DMS114 treated with DMSO at 0.1 percent for 48 hours (cell line): Measurements from ENCODE around the gene ARHGAP26.

ENCODE experiments used
- DNase-seq: peaks from one replicate; lab custom pipeline; 2025; ENCODE audit not compliant: unreplicated experiment; lab: John Stamatoyannopoulos, UW

The ARHGAP26 gene

DNA sequence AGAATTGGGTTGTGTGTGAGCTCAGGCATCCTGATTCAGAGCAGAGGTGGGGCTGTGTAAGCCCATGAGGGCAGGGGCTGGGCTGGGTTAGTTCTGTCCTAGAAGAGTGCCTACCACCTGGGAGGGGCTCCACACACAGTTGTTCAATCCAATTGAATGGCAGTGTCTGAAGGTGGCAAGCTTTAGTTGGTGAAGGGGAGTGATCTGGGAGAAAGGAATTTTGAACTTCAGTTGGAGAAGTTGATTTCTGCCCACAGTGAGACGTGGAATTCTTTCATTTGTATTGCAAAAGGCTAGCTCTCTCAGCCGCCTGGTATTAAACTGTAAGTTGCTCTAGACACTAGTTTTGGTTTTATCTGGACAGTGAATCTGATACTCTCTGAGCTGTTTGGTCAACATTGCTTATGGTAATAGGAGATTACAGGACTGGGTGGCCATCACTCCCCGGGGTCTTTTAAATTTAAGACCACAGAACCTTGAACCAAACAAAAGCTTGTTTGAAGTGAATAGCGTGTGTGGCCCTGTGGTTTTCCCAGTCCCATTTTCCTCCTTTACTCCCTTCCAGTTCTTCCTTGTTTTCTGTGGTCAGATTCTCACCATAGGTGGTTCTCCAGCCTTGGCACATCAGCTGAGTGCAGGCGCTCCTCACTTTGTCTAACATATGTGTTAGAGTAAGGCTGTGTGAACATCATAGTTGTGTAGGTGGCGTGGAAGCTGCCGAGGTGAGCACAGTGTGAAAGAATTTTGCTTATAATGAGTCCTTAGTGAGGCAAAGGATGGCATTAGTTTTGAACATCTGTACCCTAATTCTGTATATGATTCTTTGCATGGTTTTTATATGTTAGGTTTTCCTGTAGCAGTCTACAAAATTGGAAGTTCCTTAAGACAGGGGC, 78.0 kb downstream of the ARHGAP26 start:
- no peak for DNase-seq

DNA sequence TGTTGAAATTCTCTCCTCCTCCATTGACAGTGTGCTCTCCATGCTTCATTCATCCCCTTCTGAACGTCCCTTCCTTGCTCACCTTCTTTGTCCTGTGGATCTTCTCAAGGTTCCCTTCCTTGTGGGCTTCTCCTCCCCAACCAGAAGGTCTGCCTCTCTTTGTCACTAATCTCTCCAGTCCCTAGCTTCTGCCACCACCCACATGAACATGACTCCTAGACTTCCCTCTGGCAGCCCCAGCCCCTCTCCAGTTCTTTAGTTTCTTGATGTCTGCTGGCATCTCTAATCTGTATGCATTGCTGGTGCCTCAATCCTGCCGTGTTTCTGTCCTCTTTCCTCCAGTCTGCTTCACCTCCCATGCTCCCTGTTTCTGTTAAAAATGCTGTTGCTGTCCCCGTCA, 79.3 kb downstream of the ARHGAP26 start:
- DNase-seq, result no peak

DNA sequence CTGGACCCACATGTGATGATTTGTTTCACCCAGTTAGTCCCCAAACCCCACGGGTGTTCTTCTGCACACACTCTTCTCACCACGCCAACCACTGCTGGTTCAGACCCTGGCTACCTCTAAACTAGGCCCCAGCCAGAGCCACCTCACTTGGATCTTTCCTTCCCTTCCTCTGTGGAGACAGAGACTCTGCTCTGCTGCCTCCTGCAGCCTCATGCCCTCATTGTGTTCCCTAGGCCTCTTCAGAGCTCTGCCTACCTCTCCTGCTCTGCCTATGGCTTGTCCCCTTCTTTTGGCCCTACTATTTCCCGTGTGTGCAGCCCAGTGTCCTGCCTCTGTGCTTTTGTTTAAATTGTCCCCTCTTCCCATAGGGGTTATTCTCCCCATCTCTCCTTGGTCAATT, 79.7 kb downstream of the ARHGAP26 start:
- no peak for DNase-seq

DNA sequence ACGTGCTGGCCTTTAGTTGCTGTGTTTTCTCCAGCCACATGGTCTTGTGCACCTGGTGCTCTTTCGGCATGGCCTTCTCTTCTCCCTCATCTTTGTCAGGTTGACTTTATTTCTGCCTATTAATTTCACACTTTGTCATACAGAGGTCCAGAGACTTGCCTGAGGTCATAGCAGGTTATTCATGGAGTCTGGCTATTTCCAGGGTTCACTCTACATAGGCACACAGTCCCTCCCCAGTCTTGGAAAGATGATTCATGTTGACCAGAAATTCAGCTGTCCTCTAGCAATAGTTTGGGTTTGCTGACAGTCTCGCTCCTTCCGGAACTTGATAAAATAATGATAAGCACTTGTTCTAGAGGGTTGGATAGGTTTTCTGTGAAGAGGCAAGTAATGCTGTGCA, 81.6 kb downstream of the ARHGAP26 start:
- no peak for DNase-seq

DNA sequence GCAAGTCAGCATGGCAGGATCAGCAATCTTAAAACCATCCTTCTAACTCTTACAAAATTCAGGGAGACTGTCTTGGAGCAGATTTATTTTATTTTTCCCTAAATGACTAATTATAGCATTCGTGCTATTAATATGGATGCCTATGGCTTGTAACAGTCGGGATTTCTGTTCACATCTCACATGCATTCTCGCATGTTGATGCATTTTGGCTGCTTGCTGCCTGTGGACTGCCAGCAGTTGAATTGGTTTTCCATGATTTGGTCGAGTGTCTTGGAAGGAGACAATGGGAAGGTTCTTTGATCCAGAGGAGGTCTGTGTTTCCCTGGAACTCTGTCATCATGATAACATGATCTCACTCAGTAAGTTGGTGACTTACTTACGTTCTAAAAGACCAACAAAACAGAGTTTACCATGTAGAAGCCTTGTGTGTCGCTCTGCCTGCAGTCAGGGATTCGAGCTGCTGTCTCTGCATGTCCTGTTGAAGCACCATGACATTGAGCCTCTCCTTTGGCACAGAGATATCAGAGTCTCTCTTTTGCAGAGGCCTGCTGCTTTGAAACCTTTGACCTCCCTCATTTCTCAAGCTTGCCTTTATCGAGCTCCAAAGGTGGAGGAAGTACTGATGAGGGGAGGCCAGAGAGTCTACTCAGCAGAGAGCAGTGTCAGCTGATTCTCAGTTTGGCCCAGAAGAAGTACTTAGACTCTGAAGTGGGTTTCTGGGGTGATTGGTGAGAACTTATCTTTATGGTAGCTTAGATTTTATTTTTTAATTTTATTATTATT, 82.4 kb downstream of the ARHGAP26 start:
- no peak for DNase-seq

DNA sequence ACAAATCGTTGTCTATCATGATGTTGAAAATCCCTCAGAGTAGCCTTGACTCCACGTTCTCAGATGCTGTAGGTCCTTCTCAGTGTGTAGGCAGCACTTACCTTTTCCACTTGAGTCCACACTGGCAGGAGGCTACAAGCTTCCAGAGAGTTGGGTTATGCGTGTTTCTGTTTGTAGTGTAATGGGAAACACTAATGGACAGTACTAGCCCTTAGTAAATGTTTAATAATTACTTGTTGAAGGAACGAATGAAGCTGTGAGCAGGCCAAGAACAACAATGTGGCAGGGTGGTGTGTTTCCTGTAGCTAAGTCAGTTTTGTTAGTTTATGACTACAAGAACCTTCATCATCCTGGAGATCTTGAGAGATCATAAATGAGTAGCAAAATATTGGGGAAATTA, 83.5 kb downstream of the ARHGAP26 start:
- no peak for DNase-seq

DNA sequence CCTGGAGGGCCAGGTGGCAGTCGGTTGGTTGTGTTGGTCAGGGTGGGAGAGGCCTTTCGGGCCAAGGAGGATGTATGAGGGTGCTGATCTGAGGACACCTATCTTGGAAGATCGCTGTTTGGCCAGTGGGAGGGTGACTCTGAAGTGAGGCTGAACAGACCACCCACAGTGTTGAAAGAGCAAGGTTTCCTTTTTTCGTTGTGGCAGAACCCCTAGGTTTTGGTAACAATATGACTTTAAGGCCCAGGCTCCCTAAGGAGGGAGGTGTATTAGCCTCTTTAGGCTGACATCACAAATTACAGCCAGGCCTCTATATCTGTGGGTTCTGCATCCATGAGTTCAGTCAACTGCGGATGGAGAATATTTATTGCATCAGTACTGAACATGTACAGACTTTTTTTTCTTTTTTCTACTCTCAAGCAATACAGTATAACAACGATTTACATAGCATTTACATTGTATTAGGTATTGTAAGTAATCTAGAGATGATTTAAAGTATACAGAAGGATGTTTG, 86.1 kb downstream of the ARHGAP26 start:
- no peak for DNase-seq

DNA sequence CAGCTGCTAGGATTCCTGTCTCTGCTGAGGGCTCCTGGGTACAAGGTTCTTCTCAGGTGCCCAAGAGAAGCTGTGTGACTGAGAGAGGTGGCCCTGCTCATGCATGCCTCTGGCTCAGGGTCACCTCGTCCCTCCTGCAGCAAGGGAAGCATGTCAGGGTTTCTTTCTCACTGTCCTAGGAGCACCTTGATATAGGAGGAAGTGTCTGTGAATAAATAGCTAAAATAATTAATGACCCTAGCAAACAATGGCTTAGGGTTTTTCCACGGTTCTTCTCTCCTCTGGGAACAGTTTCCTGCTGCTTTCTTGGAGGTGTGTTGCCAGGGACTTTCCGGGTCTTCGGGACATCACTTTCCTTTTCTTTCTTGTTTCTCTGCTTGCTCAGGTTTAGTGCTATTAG, 87.2 kb downstream of the ARHGAP26 start:
- no peak for DNase-seq

DNA sequence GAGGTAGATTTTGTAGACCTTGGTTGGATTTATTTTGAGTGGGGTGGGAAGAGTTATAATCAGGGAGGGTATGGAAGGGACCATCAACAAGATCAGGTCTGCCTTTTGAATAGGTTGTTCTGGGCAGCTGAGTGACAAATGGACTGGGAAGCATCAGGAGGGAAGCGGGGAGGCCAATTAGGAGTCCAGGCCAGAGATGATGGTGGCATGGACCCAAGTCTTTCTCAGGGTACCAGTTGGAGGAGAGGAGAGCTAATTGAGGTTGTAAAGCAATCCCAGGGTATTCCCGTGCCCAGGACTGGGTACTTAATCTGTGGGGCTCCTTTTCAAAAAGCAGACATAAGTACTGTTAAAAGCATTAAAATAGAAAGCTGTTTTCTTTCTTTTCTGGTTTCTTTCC, 88.9 kb downstream of the ARHGAP26 start:
- no peak for DNase-seq

DNA sequence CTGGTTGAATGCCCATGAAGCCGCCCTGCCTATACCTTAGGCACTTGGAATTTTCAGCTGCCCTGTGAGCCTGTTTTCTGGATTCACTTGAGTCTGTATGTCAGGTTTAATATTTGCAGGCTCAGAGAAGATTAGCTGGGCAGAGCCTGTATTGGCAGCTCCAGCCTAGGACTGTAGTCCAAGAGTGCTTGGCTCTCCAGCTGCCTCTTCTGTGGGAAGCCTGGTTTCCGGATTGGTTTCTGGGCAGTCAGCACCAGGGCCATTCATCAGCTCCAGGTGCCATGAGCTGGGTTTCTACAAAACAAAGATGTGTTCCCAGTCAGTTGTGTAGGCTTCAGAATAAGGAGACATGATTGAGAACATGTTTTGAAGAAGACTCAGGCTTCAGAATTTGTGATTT, 90.1 kb downstream of the ARHGAP26 start:
- DNase-seq, result no peak

DNA sequence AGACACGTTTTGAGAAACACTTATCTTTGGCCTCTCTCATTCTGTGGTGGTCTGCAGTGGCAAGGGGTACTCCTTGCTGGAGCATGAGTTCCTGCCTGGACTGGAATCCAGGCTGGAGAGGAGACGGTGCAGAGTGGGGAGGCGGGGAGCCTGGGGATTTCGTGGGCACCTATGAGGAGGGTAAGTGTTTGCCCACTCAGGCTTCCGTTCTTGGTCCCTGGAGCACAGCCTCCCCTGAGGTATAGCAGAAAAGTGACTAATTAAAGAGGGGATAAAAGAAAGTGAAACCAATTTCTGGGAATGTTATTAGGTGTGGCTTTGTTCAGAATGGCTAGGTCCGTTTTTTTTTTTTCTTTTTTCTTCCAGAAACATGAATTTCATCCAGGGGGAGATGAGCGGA, 90.8 kb downstream of the ARHGAP26 start:
- DNase-seq, result no peak

DNA sequence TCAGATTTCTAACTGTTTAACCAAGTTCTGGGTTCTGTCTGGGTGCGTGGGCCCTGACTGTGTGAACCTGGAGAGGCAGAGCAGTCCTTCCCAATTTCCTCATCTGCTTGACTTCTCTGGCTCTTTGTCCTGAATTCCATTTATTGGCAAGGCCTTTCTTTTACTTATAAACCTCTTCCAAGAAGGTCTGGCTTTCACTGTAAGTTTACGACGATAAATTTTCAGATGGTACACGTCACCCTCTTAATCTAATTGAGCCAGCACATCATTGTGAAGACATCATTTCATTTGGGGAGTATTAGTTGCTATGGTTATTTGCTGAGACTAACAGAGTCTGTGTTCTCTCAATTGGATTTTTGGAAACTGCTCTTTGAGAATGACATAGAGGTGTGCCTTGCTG, 92.4 kb downstream of the ARHGAP26 start:
- DNase-seq, result no peak

DNA sequence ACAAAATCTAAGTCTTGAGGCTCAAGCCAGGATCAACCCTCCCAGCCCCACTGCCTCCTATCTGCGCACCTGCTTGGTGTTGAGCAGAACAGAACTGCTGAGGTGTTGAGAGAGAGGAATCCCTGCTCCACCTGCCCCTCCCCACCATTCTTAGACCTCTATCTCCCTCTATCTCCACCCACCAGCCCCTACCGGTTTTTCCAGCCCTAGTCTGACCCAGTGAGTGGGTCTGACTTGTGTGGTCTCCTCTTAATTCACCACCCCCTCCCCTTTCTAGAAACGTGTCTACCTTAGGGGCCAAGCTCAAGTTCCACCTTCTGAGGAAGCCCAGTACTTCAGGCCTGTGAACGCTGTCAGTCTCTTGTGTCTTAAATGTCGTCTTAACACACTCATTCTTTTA, 93.7 kb downstream of the ARHGAP26 start:
- DNase-seq, result no peak

DNA sequence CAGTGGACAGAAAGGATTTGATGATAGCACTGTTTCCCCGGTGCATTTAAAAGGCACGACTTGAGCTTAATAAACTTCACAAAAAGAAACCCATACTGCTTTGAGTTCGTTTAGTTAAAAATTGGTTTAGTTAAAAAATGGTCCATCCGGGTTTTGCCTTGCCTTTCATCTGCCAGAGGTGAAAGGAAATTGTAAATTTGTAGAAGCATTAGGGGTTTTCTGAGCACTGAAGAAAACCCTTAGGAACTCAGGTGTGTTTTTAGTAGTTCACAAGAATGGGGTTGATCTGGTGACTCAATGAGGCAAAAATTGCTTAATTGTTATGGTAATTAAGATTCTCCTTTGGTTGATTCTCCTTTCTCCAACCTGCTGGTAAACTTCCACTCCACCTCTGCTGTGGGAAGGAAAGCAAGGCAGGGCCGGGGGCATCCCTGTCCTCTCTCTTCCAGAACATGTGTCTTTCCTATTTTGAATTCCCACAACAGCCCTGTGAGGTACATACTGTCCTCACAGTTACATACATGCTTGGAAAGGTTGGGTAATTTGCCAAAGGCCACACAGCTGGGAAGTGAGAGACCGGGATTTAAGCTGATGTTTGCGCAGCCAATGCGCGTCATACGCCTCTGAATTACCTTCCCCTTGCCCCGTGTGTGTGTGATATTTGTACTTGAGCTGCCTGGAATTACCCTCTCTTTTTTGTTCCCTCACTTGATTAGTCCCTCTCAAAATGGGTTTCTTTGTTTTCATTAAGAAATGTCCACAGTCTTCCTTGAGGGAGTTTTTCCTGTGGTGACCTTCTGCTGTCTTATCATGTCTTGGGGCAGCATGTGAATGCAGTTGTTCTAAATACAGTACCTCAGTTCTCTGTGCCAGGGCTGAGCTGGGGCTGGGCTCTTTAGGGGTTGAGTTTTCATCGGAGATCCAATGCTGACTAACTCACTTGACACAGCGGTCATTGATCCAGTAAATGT, 94.4 kb downstream of the ARHGAP26 start:
- no peak for DNase-seq

DNA sequence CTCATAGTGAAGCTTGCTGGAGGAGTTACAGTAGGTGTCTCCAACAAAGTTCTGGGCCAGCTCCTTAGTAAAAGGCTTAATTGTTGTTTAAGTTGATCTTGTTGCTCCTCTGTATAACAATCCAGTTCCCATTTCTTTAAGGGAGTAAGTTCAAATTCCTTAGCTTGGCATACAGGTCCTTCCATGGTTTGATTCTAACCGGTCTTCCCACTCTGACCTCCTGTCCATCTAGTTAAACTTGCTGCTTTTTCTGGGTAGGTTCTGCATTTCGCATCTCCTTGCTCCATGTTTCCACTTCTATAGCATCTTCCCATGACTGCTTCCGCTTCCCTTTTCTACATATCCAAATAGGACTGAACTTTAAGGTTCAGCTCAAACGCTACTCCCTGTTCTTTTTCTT, 95.5 kb downstream of the ARHGAP26 start:
- DNase-seq, result no peak

DNA sequence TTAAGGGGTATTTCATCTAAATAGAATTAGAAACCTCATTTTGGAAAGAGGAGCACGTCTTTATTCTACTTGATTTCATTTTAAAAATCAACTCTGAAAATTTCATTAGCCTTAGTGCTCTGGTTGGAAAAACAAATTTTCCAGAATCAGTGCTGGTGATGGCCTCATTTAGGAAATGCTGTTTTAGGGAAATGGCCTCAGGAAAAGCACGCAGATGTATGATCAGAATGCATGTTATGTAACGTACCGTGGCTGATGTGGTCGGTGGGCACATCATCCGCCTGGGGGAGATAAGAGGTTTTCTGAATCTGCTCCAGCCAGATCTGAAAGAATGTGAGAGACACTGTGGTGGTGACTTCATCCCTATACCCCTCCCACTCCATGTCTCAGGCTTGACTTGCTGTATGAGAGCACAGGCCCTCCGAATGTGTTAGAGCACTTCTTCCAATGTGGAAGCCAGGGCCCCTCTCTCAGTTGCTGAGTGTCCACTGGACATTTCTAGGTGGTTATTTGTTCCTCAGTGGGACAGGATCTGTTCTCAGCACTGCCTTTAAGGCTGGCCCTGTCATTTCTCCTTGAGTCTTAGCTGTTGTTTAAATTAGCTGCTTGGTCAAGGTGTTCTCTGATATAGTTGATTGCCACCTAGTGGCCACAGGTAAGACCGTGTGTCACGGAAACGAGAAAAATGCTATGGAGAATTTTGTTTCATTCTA, 96.5 kb downstream of the ARHGAP26 start:
- peak; percentile 26 for DNase-seq

DNA sequence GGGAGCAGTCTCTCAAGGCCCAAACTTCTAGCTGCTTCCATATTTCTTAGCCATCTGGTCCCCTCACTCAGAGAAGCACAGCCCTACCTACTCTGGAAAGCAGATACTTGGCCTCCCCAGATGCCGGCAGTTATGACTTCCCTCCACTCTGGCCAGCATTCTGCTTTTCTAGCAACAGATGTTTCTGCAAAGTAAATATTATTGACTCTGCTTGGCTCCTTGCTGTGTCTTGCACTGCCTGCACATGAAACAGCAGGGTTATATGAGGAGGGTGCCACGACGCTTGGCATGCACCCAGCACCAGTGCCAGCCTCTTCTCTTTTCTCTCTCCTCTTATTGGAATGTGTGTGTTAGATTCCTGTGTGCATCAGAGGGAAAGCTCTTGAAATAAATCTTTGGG, 99.7 kb downstream of the ARHGAP26 start:
- DNase-seq, result no peak

DNA sequence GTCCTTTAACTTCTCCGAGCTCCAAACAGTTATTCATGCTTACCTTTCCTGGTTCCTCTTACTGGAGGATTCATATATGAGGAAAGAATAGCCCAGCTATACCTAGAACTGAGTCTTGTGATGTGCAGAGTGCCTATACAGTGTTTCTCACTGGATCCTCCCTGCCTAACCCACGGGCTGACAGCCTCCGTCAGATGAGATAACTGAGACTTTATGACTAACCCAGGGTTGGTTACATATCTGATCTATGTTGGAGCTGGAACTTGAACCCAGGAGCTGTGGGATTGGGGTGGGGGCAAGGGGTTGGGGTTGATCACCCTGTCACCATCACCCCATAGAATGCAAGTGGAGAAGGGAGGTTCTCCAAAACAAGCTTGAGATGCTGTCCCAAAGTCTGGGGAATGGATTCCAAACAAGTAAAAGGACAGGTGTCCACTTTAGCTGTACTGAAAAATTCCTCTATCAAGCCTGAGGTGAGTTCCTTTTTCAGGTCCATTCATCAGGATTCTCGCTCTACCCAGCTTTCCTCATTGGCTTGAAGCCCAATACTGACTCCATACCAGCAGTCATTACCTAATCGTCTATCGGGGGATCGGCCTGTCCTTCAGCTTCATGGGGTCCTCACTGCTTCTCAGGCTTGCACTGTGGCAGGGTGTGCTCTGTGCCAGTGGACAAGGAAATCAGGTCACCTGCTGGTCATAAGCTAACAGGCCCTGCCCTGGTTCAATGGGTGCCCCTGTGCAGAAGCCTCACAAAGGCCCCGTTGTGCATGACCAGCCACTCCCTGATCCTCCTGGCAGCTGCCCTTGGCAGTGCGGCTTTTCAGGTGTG, 100.6 kb downstream of the ARHGAP26 start:
- DNase-seq, result no peak

DNA sequence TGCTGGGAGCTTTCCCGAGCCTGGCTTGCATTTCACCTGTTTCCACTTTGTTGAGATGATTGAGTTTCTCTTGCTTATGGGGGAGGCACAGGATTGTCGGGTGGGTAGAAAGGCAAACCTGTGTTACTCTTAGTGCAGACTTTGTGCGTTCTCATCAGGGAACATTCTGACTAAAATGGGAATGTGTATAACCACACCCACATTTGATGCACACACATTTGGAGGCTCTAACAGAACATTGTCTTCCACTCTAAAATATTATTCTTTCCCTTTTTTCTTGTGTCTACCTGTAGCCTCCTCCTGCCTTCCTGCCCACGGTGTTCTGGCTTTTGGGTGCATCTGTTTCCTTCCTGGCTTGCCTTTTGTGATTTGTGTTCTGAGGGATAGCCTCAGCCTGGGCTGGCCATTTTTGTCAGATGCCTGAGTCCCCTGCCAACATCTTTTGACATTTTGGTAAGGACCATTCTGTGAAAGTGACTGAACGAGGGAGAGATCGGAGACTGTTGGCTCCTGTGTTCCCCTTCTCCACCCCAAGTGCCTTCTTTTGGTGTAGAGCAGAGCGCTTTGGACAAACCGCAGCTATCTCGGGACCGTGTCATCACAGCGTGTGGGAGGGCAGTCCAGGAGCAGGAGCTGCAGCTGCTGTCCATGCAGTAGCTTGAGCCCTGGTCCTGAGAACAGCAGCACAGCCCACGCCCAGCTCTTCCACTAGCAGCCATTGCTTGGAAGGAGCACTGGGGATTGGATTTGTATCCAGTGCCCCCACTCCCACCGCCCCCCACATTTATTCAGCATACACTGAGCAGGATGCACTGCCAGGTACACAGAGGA, 101.4 kb downstream of the ARHGAP26 start:
- no peak for DNase-seq
